Ascending aorta (tissue), 2 donors: Measurements from ENCODE around the gene MEIOB. TPM values are rescaled to one million over a fixed set of nuclear protein-coding genes. Genes with fewer than 3 reads are reported as not detected.
"Not testable (repeated sequence)": the region's sequence is repeated elsewhere in the genome, so short reads cannot be mapped to it uniquely, and the experiment has no call there.

ENCODE experiments used
- DNase-seq, 2 donors: peaks; one replicate each; pipeline ENCODE4 v3.0.0-alpha.2; 2019; ENCODE audit warnings: low spot score in 2 of 2
- H3K27ac ChIP-seq, 2 donors: fragments of 200-600 bp; sonication (generic); one replicate each; pipeline ENCODE4 v1.5.1; 2016 to 2017; ENCODE audit warnings: mild to moderate bottlenecking in 1 of 2
- H3K27me3 ChIP-seq: fragments of 200-600 bp; sonication (generic); one replicate; pipeline ENCODE4 v1.5.1; 2017
- H3K36me3 ChIP-seq, 2 donors: fragments of 200-600 bp; sonication (generic); one replicate each; pipeline ENCODE4 v1.5.1; 2016
- H3K4me1 ChIP-seq, 2 donors: fragments of 200-600 bp; sonication (generic); one replicate each; pipeline ENCODE4 v1.5.1; 2016 to 2017; ENCODE audit warnings: mild to moderate bottlenecking in 1 of 2
- H3K4me3 ChIP-seq, 2 donors: fragments of 200-600 bp; sonication (generic); one replicate each; pipeline ENCODE4 v1.5.1; 2016 to 2017; ENCODE audit warnings: mild to moderate bottlenecking in 1 of 2
- H3K9me3 ChIP-seq, 2 donors: fragments of 200-600 bp; sonication (generic); one replicate each; pipeline ENCODE4 v1.5.1; 2016
- CTCF ChIP-seq, 3 experiments: fragments of 200-600 bp in 2 of 3; fragments of 450-650 bp in 1 of 3; sonication (generic) in 2 of 3; IDR thresholded peaks; one replicate each; pipeline ENCODE4 v1.5.1; 2016 to 2019; ENCODE audit warnings: antibody characterized with exemption in 3 of 3, mild to moderate bottlenecking in 1 of 3, moderate library complexity in 1 of 3
- intact Hi-C: fragments of 100-400 bp; cut with DNase I; formaldehyde crosslinking; loops from one replicate; pipeline ENCODE4 v1.15.1; 2023
- total RNA-seq: library from RNA; depleted of rRNA; stranded (reverse); fragments of >200 nt; gene quantifications from one replicate; pipeline ENCODE4 v1.1.0, GENCODE V29; 2016

MEIOB gene
- total RNA-seq, 1 donor from 2014 or later: not detected

- no peak for DNase-seq
- H3K27me3 ChIP-seq: no peaks in the 10 kb centered on the region
- no peak for TF ChIP-seq CTCF (IDR thresholded peaks at IDR 0.05)
- intact Hi-C loops: no loop called here
- no peak overlapping the region for H3K27ac ChIP-seq
- H3K36me3 ChIP-seq: peaks cover 0 to 6% of the 10 kb centered on the region in 2 donors
- H3K4me3 ChIP-seq: no peak overlapping the region
- peaks cover 0 to 6% of the 10 kb centered on the region in 2 donors for H3K9me3 ChIP-seq
- H3K4me1 ChIP-seq: no peaks in the 10 kb centered on the region
Measured at GRCh38 chr16:1800701-1801100, 71.3 kb downstream of the MEIOB start.

GRCh38 chr16:1799263-1799662 is 72.7 kb downstream of the MEIOB start:
- H3K9me3 ChIP-seq, intact Hi-C loops, H3K4me1 ChIP-seq, H3K27me3 ChIP-seq, H3K27ac ChIP-seq, DNase-seq, H3K36me3 ChIP-seq, H3K4me3 ChIP-seq: not testable (repeated sequence)

- TF ChIP-seq CTCF (IDR thresholded peaks at IDR 0.05): no peak
- no peak for DNase-seq
- no peak overlapping the region for H3K4me3 ChIP-seq
- H3K4me1 ChIP-seq: no peaks in the 10 kb centered on the region
- peaks cover 0 to 6% of the 10 kb centered on the region in 2 donors for H3K9me3 ChIP-seq
- H3K27me3 ChIP-seq: no peaks in the 10 kb centered on the region
- peaks cover 7% of the 10 kb centered on the region in 2 donors for H3K36me3 ChIP-seq
- intact Hi-C loops: no loop called here
- H3K27ac ChIP-seq: no peak overlapping the region
Measured at GRCh38 chr16:1794908-1795666, 76.9 kb downstream of the MEIOB start.

GRCh38 chr16:1794221-1794871 is 77.6 kb downstream of the MEIOB start:
- H3K4me3 ChIP-seq: no peak overlapping the region
- no peak for DNase-seq
- no peak overlapping the region for H3K27ac ChIP-seq
- H3K36me3 ChIP-seq: peaks cover 9 to 11% of the 10 kb centered on the region in 2 donors
- no peaks in the 10 kb centered on the region for H3K4me1 ChIP-seq
- TF ChIP-seq CTCF (IDR thresholded peaks at IDR 0.05): no peak
- intact Hi-C loops: no loop called here
- no peaks in the 10 kb centered on the region for H3K27me3 ChIP-seq
- H3K9me3 ChIP-seq: peaks cover 0 to 6% of the 10 kb centered on the region in 2 donors

GRCh38 chr16:1793578-1794220 is 78.3 kb downstream of the MEIOB start, which contains the start of gene IGFALS:
IGFALS (minus strand) TSS chr16:1793705; CDS start chr16:1793652, 53 bp downstream.
- TF ChIP-seq CTCF (IDR thresholded peaks at IDR 0.05): no peak
- Histone ChIP-seq H3K4me3 (no peak within 1 kb of the TSS), H3K36me3 (peaks cover 16 to 18% of the 10 kb centered on the region in 2 donors), H3K27ac (no peak within 1 kb of the TSS), H3K4me1 (no peaks in the 10 kb centered on the region), H3K9me3 (peaks cover 0 to 6% of the 10 kb centered on the region in 2 donors), H3K27me3 (no peaks in the 10 kb centered on the region)
- no peak for DNase-seq
- intact Hi-C loops: no loop called here
